NK-92 (cell line): ENCODE data around the gene CCN6.
"Not testable (repeated sequence)": the region's sequence is repeated elsewhere in the genome, so short reads cannot be mapped to it uniquely, and the experiment has no call there.

ENCODE experiments used
- DNase-seq: peaks from one replicate; lab custom pipeline; 2025; ENCODE audit not compliant: unreplicated experiment; lab: John Stamatoyannopoulos, UW

CCN6 gene

GRCh38 chr6:112029045-112029822, 24.7 kb upstream of the CCN6 start:
- no peak for DNase-seq

GRCh38 chr6:112030206-112030960, 23.5 kb upstream of the CCN6 start:
- DNase-seq = no peak

- DNase-seq = no peak
Measured at GRCh38 chr6:112030961-112031660, 22.8 kb upstream of the CCN6 start.

GRCh38 chr6:112031960-112032359, 21.9 kb upstream of the CCN6 start:
- no peak for DNase-seq

GRCh38 chr6:112032728-112033127, 21.2 kb upstream of the CCN6 start:
- DNase-seq = no peak

- DNase-seq = no peak
Measured at GRCh38 chr6:112033791-112034615, 19.9 kb upstream of the CCN6 start.

GRCh38 chr6:112034616-112034995, 19.3 kb upstream of the CCN6 start:
- DNase-seq = no peak

- no peak for DNase-seq
Measured at GRCh38 chr6:112036088-112036637, 17.7 kb upstream of the CCN6 start.

GRCh38 chr6:112037783-112038216, 16.1 kb upstream of the CCN6 start:
- no peak for DNase-seq

GRCh38 chr6:112038268-112038667, 15.6 kb upstream of the CCN6 start:
- DNase-seq = no peak

- no peak for DNase-seq
Measured at GRCh38 chr6:112038756-112039430, 15.0 kb upstream of the CCN6 start.

- DNase-seq = no peak
Measured at GRCh38 chr6:112039431-112039770, 14.5 kb upstream of the CCN6 start.

GRCh38 chr6:112040956-112041355, 12.9 kb upstream of the CCN6 start:
- no peak for DNase-seq

- DNase-seq = no peak
Measured at GRCh38 chr6:112041535-112041934, 12.4 kb upstream of the CCN6 start.

- DNase-seq = peak; percentile 59
Measured at GRCh38 chr6:112043032-112044007, 10.6 kb upstream of the CCN6 start.

GRCh38 chr6:112044196-112044595, 9.7 kb upstream of the CCN6 start:
- no peak for DNase-seq

GRCh38 chr6:112044856-112045255, 9.0 kb upstream of the CCN6 start:
- no peak for DNase-seq

GRCh38 chr6:112047523-112047922, 6.4 kb upstream of the CCN6 start:
- not testable (repeated sequence) for DNase-seq
